Measurements from ENCODE around the gene ACOT7.
"Not testable (repeated sequence)": the region's sequence is repeated elsewhere in the genome, so short reads cannot be mapped to it uniquely, and the experiment has no call there.

Gene ACOT7

DNA sequence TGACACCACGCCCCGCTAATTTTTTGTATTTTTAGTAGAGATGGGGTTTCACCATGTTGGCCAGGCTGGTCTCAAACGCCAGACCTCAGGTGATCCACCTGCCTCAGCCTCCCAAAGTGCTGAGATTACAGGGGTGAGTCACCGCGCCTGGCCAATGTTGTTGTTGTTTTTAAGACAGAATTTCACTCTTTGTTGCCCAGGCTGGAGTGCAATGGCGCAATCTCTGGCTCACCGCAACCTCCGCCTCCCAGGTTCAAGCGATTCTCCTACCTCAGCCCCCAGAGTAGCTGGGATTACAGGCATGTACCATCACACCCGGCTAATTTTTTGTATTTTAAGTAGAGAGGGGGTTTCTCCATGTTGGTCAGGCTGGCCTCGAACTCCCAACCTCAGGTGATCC is 173.9 kb downstream of the ACOT7 start:
- DNase-seq = not testable (repeated sequence)

DNA sequence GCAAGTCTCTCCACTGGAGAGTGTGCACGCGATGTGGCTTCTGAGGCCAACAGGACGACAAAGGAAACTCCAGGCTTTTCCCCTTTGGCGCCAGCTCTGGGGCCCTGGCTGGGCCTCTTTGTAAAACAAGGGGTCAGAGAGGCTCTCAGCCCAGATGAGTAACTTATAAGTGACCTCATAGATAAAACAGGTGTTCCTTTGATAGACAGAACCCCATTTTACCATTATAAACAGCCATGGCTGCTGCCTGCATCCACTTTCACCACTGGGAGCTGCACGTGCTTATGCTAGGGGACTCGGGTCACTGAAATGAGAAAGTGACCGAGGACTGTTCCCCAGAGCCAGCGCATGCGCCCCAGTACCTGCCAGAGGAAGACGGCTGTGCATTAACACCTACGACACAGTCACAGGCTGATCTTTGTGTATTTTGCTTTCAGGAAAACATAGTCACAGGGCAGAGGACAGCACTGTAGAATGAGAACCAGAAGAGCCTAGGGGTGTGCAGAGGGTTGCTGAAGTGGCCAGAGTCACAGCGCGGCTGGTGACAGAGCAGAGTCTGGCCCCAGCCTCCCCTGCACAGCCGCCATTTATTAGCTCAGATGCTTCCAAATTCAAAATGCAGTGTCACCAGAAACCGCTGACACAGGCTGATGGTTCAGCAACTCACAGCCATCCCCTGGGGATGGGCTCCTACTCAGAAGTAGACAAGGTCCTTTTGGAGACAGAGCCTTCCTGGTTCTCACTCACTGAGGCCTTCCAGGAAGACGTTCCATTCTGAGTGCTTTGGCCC is 175.0 kb downstream of the ACOT7 start:
- DNase-seq = no peak

Data from activated T-cell treated with anti-CD3 and anti-CD28 coated beads, Interleukin-2, amount 50 U/mL, for 48 hours (primary cell).